ENCODE data around the gene PGBD2. TPM values are rescaled to one million over a fixed set of nuclear protein-coding genes. Genes with fewer than 3 reads are reported as not detected.

PGBD2 gene
- total and polyA plus RNA-seq, 9 of the 15 experiments (the other 6 are each of a cell fraction or from before 2014, with no cell fraction given), result 11.9 to 21.8 (median 14.7) TPM

DNA sequence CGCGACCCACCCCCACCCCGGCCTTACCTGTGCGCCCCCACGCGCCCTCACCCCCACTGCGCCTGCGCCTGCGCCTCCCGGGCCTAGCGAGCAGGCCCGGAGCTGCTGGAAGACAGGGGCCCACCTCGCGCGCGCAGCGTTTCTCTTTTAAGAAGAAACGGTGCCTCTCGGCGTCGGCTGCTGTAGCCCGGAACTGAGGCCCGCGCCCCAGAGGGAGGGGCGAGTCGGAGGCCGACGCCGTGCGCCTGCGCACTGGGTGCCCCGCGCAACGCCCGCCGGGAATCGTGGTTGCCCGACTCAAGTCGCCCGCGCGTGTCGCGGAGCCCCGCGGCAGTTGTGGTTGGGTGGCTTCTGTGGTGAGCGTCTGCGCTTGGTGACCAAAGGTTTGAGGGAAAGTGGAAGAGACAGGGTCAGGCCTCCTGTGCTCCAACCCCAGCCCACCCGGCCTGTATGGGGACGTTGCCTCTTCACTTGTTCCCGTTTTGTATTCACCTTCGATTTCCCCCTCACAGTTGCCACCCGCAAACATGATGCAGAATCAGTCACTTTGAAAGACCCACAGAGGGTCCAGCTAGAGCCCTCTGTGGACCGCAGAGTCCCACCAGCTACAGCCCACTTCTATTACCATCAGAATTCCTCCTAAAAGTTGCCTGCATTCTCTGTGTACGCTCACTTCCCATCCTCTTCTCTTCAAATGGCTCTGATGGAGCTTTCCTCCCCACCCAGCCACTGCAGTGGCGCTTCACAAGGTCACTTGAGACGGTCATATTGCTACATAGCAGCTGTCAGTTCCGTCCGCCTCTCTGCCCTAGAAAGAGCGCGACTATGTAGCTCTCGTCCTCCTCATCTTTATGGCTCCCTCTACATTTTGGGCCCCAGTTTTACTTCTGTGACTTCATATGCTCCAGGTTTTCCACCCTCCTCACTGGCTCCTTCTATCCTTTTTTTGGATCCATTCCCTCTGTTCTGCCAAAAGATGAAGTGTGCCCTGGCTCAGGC, 46.8 kb upstream of the PGBD2 start, which contains the start of gene ZNF692 (continued):
- peak; percentile 20; the same call in 1 of the 2 replicates for TF ChIP-seq ATF4 (CRISPR knock-in tag; IDR thresholded peaks at IDR 0.05)
- TF ChIP-seq, protein P1, sequence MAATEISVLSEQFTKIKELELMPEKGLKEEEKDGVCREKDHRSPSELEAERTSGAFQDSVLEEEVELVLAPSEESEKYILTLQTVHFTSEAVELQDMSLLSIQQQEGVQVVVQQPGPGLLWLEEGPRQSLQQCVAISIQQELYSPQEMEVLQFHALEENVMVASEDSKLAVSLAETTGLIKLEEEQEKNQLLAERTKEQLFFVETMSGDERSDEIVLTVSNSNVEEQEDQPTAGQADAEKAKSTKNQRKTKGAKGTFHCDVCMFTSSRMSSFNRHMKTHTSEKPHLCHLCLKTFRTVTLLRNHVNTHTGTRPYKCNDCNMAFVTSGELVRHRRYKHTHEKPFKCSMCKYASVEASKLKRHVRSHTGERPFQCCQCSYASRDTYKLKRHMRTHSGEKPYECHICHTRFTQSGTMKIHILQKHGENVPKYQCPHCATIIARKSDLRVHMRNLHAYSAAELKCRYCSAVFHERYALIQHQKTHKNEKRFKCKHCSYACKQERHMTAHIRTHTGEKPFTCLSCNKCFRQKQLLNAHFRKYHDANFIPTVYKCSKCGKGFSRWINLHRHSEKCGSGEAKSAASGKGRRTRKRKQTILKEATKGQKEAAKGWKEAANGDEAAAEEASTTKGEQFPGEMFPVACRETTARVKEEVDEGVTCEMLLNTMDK (IDR thresholded peaks at IDR 0.05; ENCODE audit: borderline replicate concordance, insufficient read depth, low read depth, low read length, poor library complexity, severe bottlenecking), result peak; percentile 40
- peak; percentile 55; the same call in 1 of the 2 replicates for TF ChIP-seq TAF7 (tag; IDR thresholded peaks at IDR 0.05)
- no peak for TF ChIP-seq ZZZ3 (IDR thresholded peaks at IDR 0.05)
- peak; percentile 93 for TF ChIP-seq ELF1 (tag; IDR thresholded peaks at IDR 0.05)
- no peak for TF ChIP-seq ZHX1 (conservative IDR thresholded peaks at IDR 0.05; ENCODE audit: low read length)
- peak; percentile 37; the same call in 1 of the 2 replicates for TF ChIP-seq FOXK1 (CRISPR knock-in tag; IDR thresholded peaks at IDR 0.05; ENCODE audit: borderline replicate concordance)
- TF ChIP-seq KLF1 (tag; IDR thresholded peaks at IDR 0.05), result no peak
- TF ChIP-seq ZNF75A (CRISPR knock-in tag; IDR thresholded peaks at IDR 0.05), result no peak
- TF ChIP-seq, protein P2, sequence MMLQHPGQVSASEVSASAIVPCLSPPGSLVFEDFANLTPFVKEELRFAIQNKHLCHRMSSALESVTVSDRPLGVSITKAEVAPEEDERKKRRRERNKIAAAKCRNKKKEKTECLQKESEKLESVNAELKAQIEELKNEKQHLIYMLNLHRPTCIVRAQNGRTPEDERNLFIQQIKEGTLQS (IDR thresholded peaks at IDR 0.05), result no peak
- TF ChIP-seq, protein P2 (CRISPR knock-in tag; conservative IDR thresholded peaks at IDR 0.05), result no peak
- no peak for TF ChIP-seq SRSF7 (optimal IDR thresholded peaks at IDR 0.05; ENCODE audit: low read depth, low read length)
- peak; percentile 4; the same call in 1 of the 2 replicates for TF ChIP-seq EP300 (IDR thresholded peaks at IDR 0.05; ENCODE audit: low read length)
